PC-3 (cell line): ENCODE measurements around the gene ADAMTSL3.

Experiments used
- EZH2 ChIP-seq: fragments of 300-600 bp; sonication (generic); IDR thresholded peaks from one replicate; pipeline ENCODE4 v1.6.1; 2017; ENCODE audit warnings: antibody characterized with exemption, mild to moderate bottlenecking, low read length; ENCODE audit not compliant: unreplicated experiment
- EZH2phosphoT487 ChIP-seq: fragments of 300-600 bp; sonication (generic); IDR thresholded peaks from 2 replicates; pipeline ENCODE4 v1.6.1; 2018; ENCODE audit warnings: mild to moderate bottlenecking, antibody characterized with exemption, low read length, borderline replicate concordance

GRCh38 chr15:83930392-83931212, 276.7 kb downstream of the ADAMTSL3 start:
- TF ChIP-seq EZH2phosphoT487 (no peak), EZH2 (no peak)
